KMS-11 (cell line): ENCODE data around the gene RAD51B.

ENCODE experiments used
- H2AFZ ChIP-seq: fragments of 200-600 bp; sonication (generic); 2 replicates; pipeline ENCODE4 v1.6.1; 2016; ENCODE audit warnings: antibody characterized with exemption, mixed run types, low read depth
- H3K27ac ChIP-seq: fragments of 200-600 bp; sonication (generic); 2 replicates; pipeline ENCODE4 v1.6.1; 2016; ENCODE audit warnings: mild to moderate bottlenecking, mixed run types
- H3K27me3 ChIP-seq: fragments of 200-600 bp; sonication (generic); 2 replicates; pipeline ENCODE4 v1.6.1; 2017; ENCODE audit warnings: mild to moderate bottlenecking, low read depth, mixed run types, moderate library complexity; ENCODE audit not compliant: insufficient read depth
- H3K36me3 ChIP-seq: fragments of 200-600 bp; sonication (generic); 2 replicates; pipeline ENCODE4 v1.6.1; 2017; ENCODE audit warnings: mild to moderate bottlenecking, mixed run types; ENCODE audit not compliant: insufficient read depth
- H3K4me1 ChIP-seq: fragments of 200-600 bp; sonication (generic); 2 replicates; pipeline ENCODE4 v1.6.1; 2016; ENCODE audit warnings: mild to moderate bottlenecking, low read depth, mixed run types; ENCODE audit not compliant: poor library complexity, severe bottlenecking
- H3K4me2 ChIP-seq: fragments of 200-600 bp; sonication (generic); 2 replicates; pipeline ENCODE4 v1.7.0; 2016; ENCODE audit warnings: mild to moderate bottlenecking, mixed run types
- H3K4me3 ChIP-seq: fragments of 200-600 bp; sonication (generic); IDR thresholded peaks from 2 replicates; pipeline ENCODE4 v1.6.1; 2017; ENCODE audit warnings: low read depth, low read length, mixed read lengths; ENCODE audit not compliant: insufficient read depth
- H3K79me2 ChIP-seq: fragments of 200-600 bp; sonication (generic); 2 replicates; pipeline ENCODE4 v1.6.1; 2016; ENCODE audit warnings: low read depth, mixed run types; ENCODE audit not compliant: insufficient read depth
- H3K9ac ChIP-seq: fragments of 200-600 bp; sonication (generic); 2 replicates; pipeline ENCODE4 v1.6.1; 2016; ENCODE audit warnings: mild to moderate bottlenecking, mixed run types
- H4K20me1 ChIP-seq: fragments of 200-600 bp; sonication (generic); 2 replicates; pipeline ENCODE4 v1.6.1; 2016; ENCODE audit warnings: mild to moderate bottlenecking, mixed run types; ENCODE audit not compliant: insufficient read depth
- TF ChIP-seq, protein P1 (sequence below): fragments of 200-600 bp; sonication (generic); conservative IDR thresholded peaks from 2 replicates; pipeline ENCODE4 v1.6.1; 2017; ENCODE audit warnings: low read depth, mild to moderate bottlenecking, antibody characterized with exemption, low read length, moderate library complexity, mixed read lengths

RAD51B gene

DNA sequence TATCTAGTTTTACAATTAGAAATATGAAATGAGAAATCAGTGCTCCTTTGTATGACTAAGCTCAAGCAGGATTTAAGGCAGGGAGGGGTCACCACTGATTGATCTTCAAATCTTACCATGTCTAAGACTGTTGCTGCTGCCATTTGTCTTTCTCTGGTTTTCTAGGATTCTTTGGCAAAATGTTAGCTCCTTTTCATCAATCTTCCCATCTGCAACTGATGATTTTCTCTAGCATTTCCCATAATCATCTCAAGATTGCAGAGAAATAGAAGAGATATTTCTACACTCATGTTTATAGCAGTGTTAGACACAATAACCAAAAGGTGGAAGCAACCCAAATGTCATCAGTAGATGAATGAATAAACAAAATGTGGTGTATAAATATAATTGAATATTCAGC is 175.0 kb downstream of the RAD51B start:
- H2AFZ ChIP-seq = no peak overlapping the region
- H3K79me2 ChIP-seq = no peaks in the 10 kb centered on the region
- no peaks in the 10 kb centered on the region for H3K4me1 ChIP-seq
- H3K4me2 ChIP-seq = no peak overlapping the region
- no peak overlapping the region for H3K27ac ChIP-seq
- TF ChIP-seq, protein P1, sequence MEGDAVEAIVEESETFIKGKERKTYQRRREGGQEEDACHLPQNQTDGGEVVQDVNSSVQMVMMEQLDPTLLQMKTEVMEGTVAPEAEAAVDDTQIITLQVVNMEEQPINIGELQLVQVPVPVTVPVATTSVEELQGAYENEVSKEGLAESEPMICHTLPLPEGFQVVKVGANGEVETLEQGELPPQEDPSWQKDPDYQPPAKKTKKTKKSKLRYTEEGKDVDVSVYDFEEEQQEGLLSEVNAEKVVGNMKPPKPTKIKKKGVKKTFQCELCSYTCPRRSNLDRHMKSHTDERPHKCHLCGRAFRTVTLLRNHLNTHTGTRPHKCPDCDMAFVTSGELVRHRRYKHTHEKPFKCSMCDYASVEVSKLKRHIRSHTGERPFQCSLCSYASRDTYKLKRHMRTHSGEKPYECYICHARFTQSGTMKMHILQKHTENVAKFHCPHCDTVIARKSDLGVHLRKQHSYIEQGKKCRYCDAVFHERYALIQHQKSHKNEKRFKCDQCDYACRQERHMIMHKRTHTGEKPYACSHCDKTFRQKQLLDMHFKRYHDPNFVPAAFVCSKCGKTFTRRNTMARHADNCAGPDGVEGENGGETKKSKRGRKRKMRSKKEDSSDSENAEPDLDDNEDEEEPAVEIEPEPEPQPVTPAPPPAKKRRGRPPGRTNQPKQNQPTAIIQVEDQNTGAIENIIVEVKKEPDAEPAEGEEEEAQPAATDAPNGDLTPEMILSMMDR = no peak
- H3K9ac ChIP-seq = no peak overlapping the region
- no peak overlapping the region for H3K4me3 ChIP-seq
- H4K20me1 ChIP-seq = no peaks in the 10 kb centered on the region
- H3K27me3 ChIP-seq = no peaks in the 10 kb centered on the region
- H3K36me3 ChIP-seq = no peaks in the 10 kb centered on the region

DNA sequence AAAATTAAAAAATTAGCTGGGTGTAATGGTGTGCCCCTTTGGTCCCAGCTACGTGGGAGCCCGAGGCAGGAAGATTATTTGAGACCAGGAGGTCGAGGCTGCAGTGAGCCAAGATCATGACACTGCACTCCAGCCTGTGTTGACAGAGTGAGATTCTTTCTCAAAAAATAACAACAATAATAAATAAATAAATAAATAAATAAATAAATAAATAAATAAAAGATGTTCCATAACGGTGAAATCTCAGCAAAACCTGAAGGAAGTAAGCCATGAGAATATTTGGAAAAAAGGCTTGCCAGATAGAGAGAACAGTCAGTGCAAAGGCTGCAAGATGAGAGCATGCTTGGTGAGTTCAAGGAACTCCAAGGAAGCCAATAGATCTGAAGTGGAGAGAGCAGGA is 176.7 kb downstream of the RAD51B start:
- H3K4me3 ChIP-seq = no peak overlapping the region
- no peak overlapping the region for H3K27ac ChIP-seq
- H3K27me3 ChIP-seq = no peaks in the 10 kb centered on the region
- H3K4me1 ChIP-seq = no peaks in the 10 kb centered on the region
- no peak overlapping the region for H3K9ac ChIP-seq
- H3K79me2 ChIP-seq = no peaks in the 10 kb centered on the region
- no peaks in the 10 kb centered on the region for H4K20me1 ChIP-seq
- no peaks in the 10 kb centered on the region for H3K36me3 ChIP-seq
- H3K4me2 ChIP-seq = no peak overlapping the region
- H2AFZ ChIP-seq = no peak overlapping the region
- TF ChIP-seq, protein P1 = no peak

DNA sequence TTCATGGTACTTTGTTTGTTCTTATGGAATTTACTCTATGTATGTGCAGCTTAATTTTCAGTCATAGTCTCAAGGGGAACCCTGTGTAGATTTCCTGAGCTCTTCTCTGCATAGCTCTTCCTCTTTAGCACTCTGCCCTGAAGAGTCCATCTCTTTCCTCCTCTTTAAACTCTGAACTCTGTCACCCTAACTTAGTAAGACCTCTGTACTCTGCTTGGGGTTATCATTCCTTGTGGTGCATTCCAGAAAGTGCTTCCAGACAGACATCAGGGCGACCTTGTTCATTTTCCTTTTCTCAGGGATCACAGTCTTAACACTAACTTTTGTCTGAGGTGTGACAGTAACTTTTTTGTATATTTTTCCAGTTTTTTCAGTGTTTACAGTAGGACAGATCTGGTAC is 179.3 kb downstream of the RAD51B start:
- Histone ChIP-seq H2AFZ (no peak overlapping the region), H4K20me1 (no peaks in the 10 kb centered on the region), H3K9ac (no peak overlapping the region), H3K79me2 (no peaks in the 10 kb centered on the region), H3K27ac (no peak overlapping the region), H3K4me1 (no peaks in the 10 kb centered on the region), H3K36me3 (no peaks in the 10 kb centered on the region), H3K4me2 (no peak overlapping the region), H3K27me3 (no peaks in the 10 kb centered on the region), H3K4me3 (no peak overlapping the region)
- TF ChIP-seq, protein P1 = no peak

DNA sequence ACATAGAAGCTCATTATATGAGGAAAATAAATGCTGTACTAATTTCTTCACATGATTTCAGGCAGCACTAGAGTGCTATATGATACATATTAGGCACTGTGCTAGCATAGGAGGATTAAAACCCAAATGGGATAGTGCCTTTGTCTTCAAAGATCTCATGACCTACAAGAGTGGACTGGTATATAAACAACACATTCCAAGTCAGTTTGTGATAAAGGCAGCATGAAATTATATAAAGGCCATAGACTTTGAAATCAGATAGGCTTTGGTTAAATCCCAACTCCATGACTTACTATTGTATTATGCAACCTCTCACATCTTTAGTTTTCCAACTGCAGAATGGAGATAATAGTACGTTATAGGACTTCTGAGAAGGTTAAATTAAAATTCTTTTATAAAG is 179.7 kb downstream of the RAD51B start:
- no peak overlapping the region for H2AFZ ChIP-seq
- no peaks in the 10 kb centered on the region for H4K20me1 ChIP-seq
- H3K27ac ChIP-seq = no peak overlapping the region
- TF ChIP-seq, protein P1 = no peak
- no peak overlapping the region for H3K4me3 ChIP-seq
- no peaks in the 10 kb centered on the region for H3K4me1 ChIP-seq
- H3K9ac ChIP-seq = no peak overlapping the region
- H3K36me3 ChIP-seq = no peaks in the 10 kb centered on the region
- no peak overlapping the region for H3K4me2 ChIP-seq
- no peaks in the 10 kb centered on the region for H3K27me3 ChIP-seq
- H3K79me2 ChIP-seq = no peaks in the 10 kb centered on the region
